ENCODE measurements around the gene BBS9. TPM values are rescaled to one million over a fixed set of nuclear protein-coding genes. Genes with fewer than 3 reads are reported as not detected.
"Not testable (repeated sequence)": the region's sequence is repeated elsewhere in the genome, so short reads cannot be mapped to it uniquely, and the experiment has no call there.

BBS9 gene
- total RNA-seq, 1 donor = 29.5 TPM

DNA sequence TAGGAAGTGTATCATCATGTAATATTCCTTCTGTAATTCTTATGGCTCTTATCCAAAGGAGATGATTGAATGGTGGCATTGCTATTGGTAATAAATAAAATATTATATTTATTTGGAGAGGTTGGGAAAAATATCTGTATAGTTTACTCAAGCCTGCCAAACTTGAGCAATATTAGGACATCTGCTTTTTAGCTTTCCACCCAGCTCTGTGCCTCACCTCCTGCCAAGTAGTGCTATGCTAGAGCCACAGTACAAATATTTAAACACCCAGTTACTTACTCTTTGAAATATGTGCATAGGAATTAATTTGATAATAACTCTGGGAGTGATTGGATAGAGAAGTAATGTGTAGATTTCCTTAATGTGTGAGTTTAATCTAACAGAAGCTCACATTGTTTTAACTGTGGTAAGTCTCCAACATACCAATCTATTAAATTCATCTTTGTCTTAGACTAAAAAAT is 129.2 kb downstream of the BBS9 start:
- Histone ChIP-seq H3K27me3 (ENCODE audit: insufficient read depth, low read length) (no peaks in the 10 kb centered on the region), H3K4me1 (ENCODE audit: insufficient read depth, low read length) (no peaks in the 10 kb centered on the region), H3K4me3 (ENCODE audit: low read length) (no peak overlapping the region), H3K9me3 (ENCODE audit: low read depth, low read length) (no peaks in the 10 kb centered on the region)

DNA sequence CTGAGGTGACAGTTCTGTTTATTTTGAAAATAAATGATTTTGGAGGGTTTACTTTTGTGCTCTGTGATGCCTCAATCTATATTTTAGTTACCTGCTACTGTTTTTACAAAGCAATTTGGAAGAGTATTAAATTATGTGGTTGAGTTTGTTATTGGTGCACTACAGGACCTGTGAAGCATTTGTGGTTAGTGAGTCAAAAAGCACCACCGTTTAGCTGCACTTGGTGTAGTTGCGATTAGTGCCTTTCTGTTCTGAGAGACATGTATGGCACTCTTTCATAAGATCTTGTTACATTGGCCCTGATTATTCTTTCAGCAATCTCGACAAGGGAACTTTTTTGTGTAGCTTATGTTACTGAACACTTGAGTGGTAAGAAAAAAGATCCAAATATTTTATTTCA is 132.2 kb downstream of the BBS9 start:
- Histone ChIP-seq H3K9me3 (ENCODE audit: low read depth, low read length) (no peaks in the 10 kb centered on the region), H3K4me1 (ENCODE audit: insufficient read depth, low read length) (no peaks in the 10 kb centered on the region), H3K4me3 (ENCODE audit: low read length) (no peak overlapping the region), H3K27me3 (ENCODE audit: insufficient read depth, low read length) (no peaks in the 10 kb centered on the region)

DNA sequence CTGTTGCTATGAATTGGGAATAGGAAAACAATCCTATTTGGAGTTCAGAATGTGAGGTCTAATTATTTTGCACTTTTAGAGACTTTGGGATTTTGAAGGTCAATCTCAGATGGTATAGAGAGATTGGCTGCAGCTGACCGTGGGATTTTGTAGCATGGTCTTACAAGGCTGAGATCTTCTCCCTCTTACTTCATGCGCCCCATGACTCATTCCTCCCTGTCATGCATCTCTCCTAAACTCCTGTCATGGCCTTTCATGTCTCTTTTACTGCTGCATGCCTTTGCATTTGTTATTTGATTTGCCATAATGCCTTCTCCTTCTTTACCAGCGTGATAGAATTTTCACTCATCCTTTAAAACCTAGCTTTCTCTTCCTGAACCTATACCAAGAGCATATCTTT is 133.1 kb downstream of the BBS9 start:
- no peak overlapping the region for H3K4me3 ChIP-seq (ENCODE audit: low read length)
- H3K9me3 ChIP-seq (ENCODE audit: low read depth, low read length) = no peaks in the 10 kb centered on the region
- H3K27me3 ChIP-seq (ENCODE audit: insufficient read depth, low read length) = no peaks in the 10 kb centered on the region
- no peaks in the 10 kb centered on the region for H3K4me1 ChIP-seq (ENCODE audit: insufficient read depth, low read length)

DNA sequence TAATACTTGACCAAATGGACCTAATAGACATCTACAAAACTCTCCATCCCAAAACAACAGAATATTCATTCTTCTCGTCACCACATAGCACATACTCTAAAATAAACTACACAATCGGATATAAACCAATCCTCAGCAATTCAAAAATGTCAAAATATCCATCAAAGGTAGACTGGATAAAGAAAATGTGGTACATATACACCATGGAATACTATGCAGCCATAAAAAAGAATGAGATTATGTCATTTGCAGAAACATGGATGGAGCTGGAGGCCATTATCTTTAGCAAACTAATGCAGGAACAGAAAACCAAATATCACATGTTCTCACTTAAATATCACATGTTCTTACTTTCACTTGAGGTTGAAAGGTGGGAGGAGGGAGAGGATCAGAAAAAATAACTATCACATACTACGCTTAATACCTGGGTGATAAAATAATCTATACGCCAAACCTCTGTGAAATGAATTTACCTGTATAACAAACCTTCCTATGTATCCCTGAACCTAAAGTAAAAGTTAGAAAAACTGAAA is 142.5 kb downstream of the BBS9 start:
- H3K9me3 ChIP-seq (ENCODE audit: low read depth, low read length); H3K4me3 ChIP-seq (ENCODE audit: low read length); H3K27me3 ChIP-seq (ENCODE audit: insufficient read depth, low read length); H3K4me1 ChIP-seq (ENCODE audit: insufficient read depth, low read length): not testable (repeated sequence)

DNA sequence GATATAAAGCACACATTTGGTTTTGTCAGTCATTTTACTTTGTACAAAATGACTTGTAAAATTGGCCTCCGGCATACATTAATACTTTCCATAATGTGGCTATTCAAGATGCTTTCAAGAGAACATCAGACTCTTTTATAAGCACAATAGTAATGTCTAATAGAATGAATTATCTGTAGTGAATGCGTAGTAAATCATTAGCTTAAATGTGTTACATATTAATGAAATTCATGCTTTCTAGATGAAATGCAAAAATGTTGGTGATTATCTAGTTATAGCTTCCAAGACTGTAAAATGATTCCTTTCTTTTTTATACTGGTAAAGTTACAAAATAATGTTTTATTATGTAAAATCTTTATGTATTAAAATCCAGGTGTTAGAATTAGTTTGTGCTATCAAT is 144.0 kb downstream of the BBS9 start:
- no peaks in the 10 kb centered on the region for H3K4me1 ChIP-seq (ENCODE audit: insufficient read depth, low read length)
- H3K9me3 ChIP-seq (ENCODE audit: low read depth, low read length) = peaks cover 5% of the 10 kb centered on the region
- H3K4me3 ChIP-seq (ENCODE audit: low read length) = no peak overlapping the region
- H3K27me3 ChIP-seq (ENCODE audit: insufficient read depth, low read length) = no peaks in the 10 kb centered on the region

GRCh38 chr7:33276325-33276724 is 147.0 kb downstream of the BBS9 start:
- no peaks in the 10 kb centered on the region for H3K27me3 ChIP-seq (ENCODE audit: insufficient read depth, low read length)
- H3K4me1 ChIP-seq (ENCODE audit: insufficient read depth, low read length) = no peaks in the 10 kb centered on the region
- peaks cover 10% of the 10 kb centered on the region for H3K9me3 ChIP-seq (ENCODE audit: low read depth, low read length)
- no peak overlapping the region for H3K4me3 ChIP-seq (ENCODE audit: low read length)

- H3K4me3 ChIP-seq (ENCODE audit: low read length) = no peak overlapping the region
- H3K27me3 ChIP-seq (ENCODE audit: insufficient read depth, low read length) = no peaks in the 10 kb centered on the region
- H3K9me3 ChIP-seq (ENCODE audit: low read depth, low read length) = peaks cover 7% of the 10 kb centered on the region
- H3K4me1 ChIP-seq (ENCODE audit: insufficient read depth, low read length) = no peaks in the 10 kb centered on the region
Observed at GRCh38 chr7:33276729-33277128, 147.4 kb downstream of the BBS9 start.

DNA sequence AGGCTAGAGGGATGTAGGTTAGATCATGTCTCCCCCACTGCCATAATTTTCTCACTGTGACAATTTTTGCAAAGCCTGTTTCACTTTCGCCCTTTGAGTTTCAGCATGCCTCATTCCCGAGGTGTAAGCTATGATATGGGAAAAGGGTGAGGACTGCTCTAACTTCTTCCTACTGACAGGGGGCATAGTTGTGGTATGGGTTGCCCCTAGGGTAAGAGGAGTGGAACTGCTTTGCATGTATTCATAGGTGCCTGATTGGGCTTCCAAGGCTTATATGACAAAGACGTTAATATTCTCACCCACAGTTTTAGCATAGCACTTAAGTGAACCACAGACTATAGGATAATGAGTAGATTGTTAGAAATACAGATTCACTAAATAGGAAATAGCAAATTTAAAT is 148.7 kb downstream of the BBS9 start:
- Histone ChIP-seq H3K27me3 (ENCODE audit: insufficient read depth, low read length) (no peaks in the 10 kb centered on the region), H3K9me3 (ENCODE audit: low read depth, low read length) (peaks cover 7% of the 10 kb centered on the region), H3K4me1 (ENCODE audit: insufficient read depth, low read length) (no peaks in the 10 kb centered on the region), H3K4me3 (ENCODE audit: low read length) (no peak overlapping the region)

- no peaks in the 10 kb centered on the region for H3K4me1 ChIP-seq (ENCODE audit: insufficient read depth, low read length)
- H3K4me3 ChIP-seq (ENCODE audit: low read length) = no peak overlapping the region
- H3K27me3 ChIP-seq (ENCODE audit: insufficient read depth, low read length) = no peaks in the 10 kb centered on the region
- no peaks in the 10 kb centered on the region for H3K9me3 ChIP-seq (ENCODE audit: low read depth, low read length)
Observed at GRCh38 chr7:33286501-33286900, 157.1 kb downstream of the BBS9 start.

GRCh38 chr7:33287738-33288137 is 158.4 kb downstream of the BBS9 start:
- no peak overlapping the region for H3K4me3 ChIP-seq (ENCODE audit: low read length)
- no peaks in the 10 kb centered on the region for H3K27me3 ChIP-seq (ENCODE audit: insufficient read depth, low read length)
- H3K9me3 ChIP-seq (ENCODE audit: low read depth, low read length) = no peaks in the 10 kb centered on the region
- H3K4me1 ChIP-seq (ENCODE audit: insufficient read depth, low read length) = no peaks in the 10 kb centered on the region

DNA sequence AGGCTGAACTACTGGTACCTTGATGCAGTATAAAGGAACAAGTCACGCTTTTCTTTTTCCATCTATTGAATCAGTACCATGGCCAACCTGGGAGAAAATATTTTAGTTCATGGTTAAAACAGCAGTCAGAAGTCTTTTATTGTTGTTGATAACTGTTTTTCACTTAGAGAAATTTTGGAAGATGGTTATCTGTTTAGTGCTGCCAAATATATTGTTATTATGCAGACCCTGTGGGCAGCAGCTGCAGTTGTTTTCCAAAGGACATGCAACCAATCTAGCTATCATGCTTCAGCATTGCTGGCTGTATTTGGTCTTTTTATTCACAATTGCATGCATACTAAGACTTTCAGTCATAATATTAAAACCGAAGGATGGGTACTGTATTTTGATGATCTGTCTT is 169.5 kb downstream of the BBS9 start:
- Histone ChIP-seq H3K27me3 (ENCODE audit: insufficient read depth, low read length) (no peaks in the 10 kb centered on the region), H3K9me3 (ENCODE audit: low read depth, low read length) (peaks cover 25% of the 10 kb centered on the region), H3K4me1 (ENCODE audit: insufficient read depth, low read length) (no peaks in the 10 kb centered on the region), H3K4me3 (ENCODE audit: low read length) (no peak overlapping the region)

DNA sequence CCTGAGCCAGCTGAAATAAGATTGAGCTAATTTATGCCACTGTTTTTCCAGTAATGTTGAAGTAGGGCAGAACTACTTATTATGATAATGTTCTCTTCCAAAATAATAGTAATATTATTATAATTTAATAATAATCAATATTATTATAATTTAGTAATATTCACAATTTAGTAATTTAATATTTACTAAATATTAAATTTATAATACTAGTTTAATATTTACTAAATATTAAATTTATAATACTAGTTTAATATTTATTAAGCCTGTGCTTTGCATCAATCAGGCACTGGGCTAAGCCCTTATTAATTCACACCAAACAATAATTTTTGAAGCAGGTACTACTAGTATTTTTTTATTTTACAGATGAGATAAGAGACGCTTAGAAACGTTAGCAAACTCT is 170.1 kb downstream of the BBS9 start:
- Histone ChIP-seq H3K9me3 (ENCODE audit: low read depth, low read length) (peaks cover 25% of the 10 kb centered on the region), H3K27me3 (ENCODE audit: insufficient read depth, low read length) (no peaks in the 10 kb centered on the region), H3K4me3 (ENCODE audit: low read length) (no peak overlapping the region), H3K4me1 (ENCODE audit: insufficient read depth, low read length) (no peaks in the 10 kb centered on the region)

- no peaks in the 10 kb centered on the region for H3K4me1 ChIP-seq (ENCODE audit: insufficient read depth, low read length)
- H3K27me3 ChIP-seq (ENCODE audit: insufficient read depth, low read length) = no peaks in the 10 kb centered on the region
- peaks cover 25% of the 10 kb centered on the region for H3K9me3 ChIP-seq (ENCODE audit: low read depth, low read length)
- no peak overlapping the region for H3K4me3 ChIP-seq (ENCODE audit: low read length)
Observed at GRCh38 chr7:33300131-33300530, 170.8 kb downstream of the BBS9 start.

DNA sequence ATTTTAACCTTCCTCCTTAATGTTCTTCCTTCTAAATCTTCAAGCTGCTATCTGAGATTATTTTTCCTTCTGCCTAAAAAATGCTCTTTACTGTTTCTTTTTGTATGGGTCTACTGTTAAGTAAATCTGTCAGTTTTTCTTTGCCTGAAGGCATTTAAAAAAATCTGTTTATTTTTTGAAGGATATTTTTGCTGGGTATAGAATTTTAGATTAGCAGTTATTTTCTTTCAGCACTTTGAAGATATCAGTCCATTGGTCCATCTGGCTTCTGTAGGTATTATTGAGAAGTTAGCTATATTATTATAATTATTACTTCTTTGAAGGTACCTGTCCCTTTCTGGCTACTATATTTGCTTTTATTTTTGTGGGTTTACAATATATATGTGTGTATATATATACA is 171.4 kb downstream of the BBS9 start:
- H3K27me3 ChIP-seq (ENCODE audit: insufficient read depth, low read length) = no peaks in the 10 kb centered on the region
- no peaks in the 10 kb centered on the region for H3K4me1 ChIP-seq (ENCODE audit: insufficient read depth, low read length)
- no peak overlapping the region for H3K4me3 ChIP-seq (ENCODE audit: low read length)
- peaks cover 25% of the 10 kb centered on the region for H3K9me3 ChIP-seq (ENCODE audit: low read depth, low read length)

GRCh38 chr7:33303978-33304557 is 174.7 kb downstream of the BBS9 start:
- not testable (repeated sequence) for H3K4me1 ChIP-seq (ENCODE audit: insufficient read depth, low read length); H3K27me3 ChIP-seq (ENCODE audit: insufficient read depth, low read length); H3K4me3 ChIP-seq (ENCODE audit: low read length)
- H3K9me3 ChIP-seq (ENCODE audit: low read depth, low read length) = peaks cover 25% of the 10 kb centered on the region

- Histone ChIP-seq H3K27me3 (ENCODE audit: insufficient read depth, low read length) (no peaks in the 10 kb centered on the region), H3K9me3 (ENCODE audit: low read depth, low read length) (peaks cover 3% of the 10 kb centered on the region), H3K4me3 (ENCODE audit: low read length) (no peak overlapping the region), H3K4me1 (ENCODE audit: insufficient read depth, low read length) (no peaks in the 10 kb centered on the region)
Observed at GRCh38 chr7:33307205-33307604, 177.8 kb downstream of the BBS9 start.
